Prostate gland (tissue), 2 donors: ENCODE data around the gene WDR90.

ENCODE experiments used
- CTCF ChIP-seq, 4 experiments: fragments of 200-600 bp in 2 of 4; fragments of 450-650 bp in 2 of 4; sonication (generic) in 2 of 4; IDR thresholded peaks; 1 replicate in 3 of 4; 2 replicates in 1 of 4; pipeline ENCODE4 v1.5.1; 2016 to 2019; ENCODE audit warnings: antibody characterized with exemption in 4 of 4, mild to moderate bottlenecking in 2 of 4, moderate library complexity in 2 of 4
- POLR2AphosphoS5 ChIP-seq: sonication (generic); formaldehyde crosslinking; IDR thresholded peaks from one replicate; pipeline ENCODE4 v1.6.1; 2017; ENCODE audit warnings: antibody characterized with exemption

- TF ChIP-seq CTCF (IDR thresholded peaks at IDR 0.05) (no peak), POLR2AphosphoS5 (no peak)
Measured at GRCh38 chr16:631808-632358, 17.3 kb upstream of the WDR90 start.
